Neuronal stem cell (in vitro differentiated cells): ENCODE data around the gene TCF21.

Experiments used
- DNase-seq: peaks from one replicate; pipeline ENCODE4 v3.0.0-alpha.2; 2013; ENCODE audit warnings: low spot score
- H2AFZ ChIP-seq: one replicate; pipeline ENCODE4 v1.6.1; 2013; ENCODE audit warnings: mild to moderate bottlenecking, low read length, inconsistent platforms
- H2AK5ac ChIP-seq: 2 replicates; pipeline ENCODE4 v1.6.1; 2013; ENCODE audit warnings: low read depth, mild to moderate bottlenecking, inconsistent platforms, low read length, moderate library complexity, mixed read lengths
- H2BK120ac ChIP-seq: 2 replicates; pipeline ENCODE4 v1.6.1; 2013; ENCODE audit warnings: low read depth, mild to moderate bottlenecking, inconsistent platforms, low read length, moderate library complexity, mixed read lengths
- H2BK12ac ChIP-seq: one replicate; pipeline ENCODE4 v1.6.1; 2013; ENCODE audit warnings: low read length, inconsistent platforms
- H2BK15ac ChIP-seq: 2 replicates; pipeline ENCODE4 v1.6.1; 2013; ENCODE audit warnings: mild to moderate bottlenecking, low read length, inconsistent platforms, mixed read lengths
- H2BK5ac ChIP-seq: one replicate; pipeline ENCODE4 v1.6.1; 2013; ENCODE audit warnings: inconsistent platforms, mild to moderate bottlenecking, low read length, moderate library complexity
- H3K14ac ChIP-seq: one replicate; pipeline ENCODE4 v1.6.1; 2013; ENCODE audit warnings: low read length, inconsistent platforms
- H3K18ac ChIP-seq: 2 replicates; pipeline ENCODE4 v1.6.1; 2013; ENCODE audit warnings: low read length, inconsistent platforms
- H3K23ac ChIP-seq: 2 replicates; pipeline ENCODE4 v1.6.1; 2013; ENCODE audit warnings: low read depth, mild to moderate bottlenecking, mixed read lengths, low read length, inconsistent platforms; ENCODE audit not compliant: poor library complexity
- H3K27ac ChIP-seq: replicated peaks from 3 replicates; pipeline ENCODE4 v1.5.1; 2013; ENCODE audit warnings: low read length, inconsistent platforms
- H3K27me3 ChIP-seq, 3 experiments: 2 replicates each; pipeline ENCODE4 v1.6.1; 2013; ENCODE audit warnings: low read length in 3 of 3, mild to moderate bottlenecking in 2 of 3, inconsistent platforms in 1 of 3, low read depth in 1 of 3, mixed read lengths in 1 of 3, moderate library complexity in 1 of 3; ENCODE audit not compliant: control insufficient read depth in 3 of 3, insufficient read depth in 3 of 3
- H3K36me3 ChIP-seq, 2 donors: replicated peaks in 1 of 2; 2 replicates each; pipeline ENCODE4 v1.6.1; 2013; ENCODE audit warnings: low read length in 2 of 2; ENCODE audit not compliant: control insufficient read depth in 2 of 2, insufficient read depth in 2 of 2
- H3K4ac ChIP-seq: 2 replicates; pipeline ENCODE4 v1.6.1; 2013; ENCODE audit warnings: inconsistent platforms, mild to moderate bottlenecking, low read length, moderate library complexity
- H3K4me1 ChIP-seq, 2 donors: 1 replicate in 1 of 2; 2 replicates in 1 of 2; pipeline ENCODE4 v1.6.1; 2013; ENCODE audit warnings: low read length in 2 of 2, low read depth in 1 of 2; ENCODE audit not compliant: control insufficient read depth in 2 of 2, insufficient read depth in 1 of 2
- H3K4me2 ChIP-seq: one replicate; pipeline ENCODE4 v1.6.1; 2013; ENCODE audit warnings: mild to moderate bottlenecking, low read length, inconsistent platforms; ENCODE audit not compliant: insufficient read depth, poor library complexity, severe bottlenecking
- H3K4me3 ChIP-seq, 2 donors: 2 replicates each; pipeline ENCODE4 v1.5.1; 2013; ENCODE audit warnings: low read length in 2 of 2, mild to moderate bottlenecking in 2 of 2, inconsistent platforms in 1 of 2, moderate library complexity in 1 of 2
- H3K79me1 ChIP-seq: one replicate; pipeline ENCODE4 v1.6.1; 2013; ENCODE audit warnings: low read depth, mild to moderate bottlenecking, inconsistent platforms, low read length, moderate library complexity
- H3K9ac ChIP-seq: one replicate; pipeline ENCODE4 v1.6.1; 2013; ENCODE audit warnings: mild to moderate bottlenecking, low read depth, low read length, inconsistent platforms; ENCODE audit not compliant: poor library complexity
- H3K9me3 ChIP-seq, 2 donors: replicated peaks in 1 of 2; 2 replicates each; pipeline versions ENCODE3 to v1.6.1; 2013; ENCODE audit warnings: low read length in 2 of 2, mild to moderate bottlenecking in 2 of 2, inconsistent platforms in 1 of 2, low read depth in 1 of 2, mixed read lengths in 1 of 2, moderate library complexity in 1 of 2; ENCODE audit not compliant: control insufficient read depth in 2 of 2, insufficient read depth in 1 of 2
- H4K8ac ChIP-seq: one replicate; pipeline ENCODE4 v1.6.1; 2013; ENCODE audit warnings: low read depth, mild to moderate bottlenecking, inconsistent platforms, low read length, moderate library complexity
- H4K91ac ChIP-seq: one replicate; pipeline ENCODE4 v1.6.1; 2013; ENCODE audit warnings: low read length, low read depth, mild to moderate bottlenecking, inconsistent platforms; ENCODE audit not compliant: poor library complexity
- WGBS, 2 donors: extraction: QIAGEN DNeasy Blood & Tissue Kit; methylation state at CpG; one replicate each; pipeline ENCODE4 v1.1.7; 2013; ENCODE audit warnings: missing lambda C conversion rate in 2 of 2, mixed read lengths in 1 of 2; ENCODE audit not compliant: insufficient read length in 2 of 2, insufficient replicate concordance in 1 of 2; ENCODE audit errors: extremely low coverage in 2 of 2; 5-methylcytosine and 5-hydroxymethylcytosine counted together

TCF21 gene

GRCh38 chr6:133917781-133918180 is 28.9 kb downstream of the TCF21 start:
- Histone ChIP-seq H3K14ac (no peak overlapping the region), H3K9ac (no peak overlapping the region), H3K27me3 (peaks cover 0 to 11% (median 0%) of the 10 kb centered on the region in 3 experiments), H3K18ac (no peak overlapping the region), H4K91ac (no peak overlapping the region), H3K9me3 (no peaks in the 10 kb centered on the region), H3K36me3 (no peaks in the 10 kb centered on the region), H3K79me1 (no peaks in the 10 kb centered on the region), H2BK15ac (no peak overlapping the region), H2BK5ac (no peak overlapping the region), H3K4ac (no peak overlapping the region), H2AK5ac (no peak overlapping the region), H2BK12ac (no peak overlapping the region), H3K4me1 (peaks cover 4% of the 10 kb centered on the region in 2 donors), H3K23ac (no peak overlapping the region), H2BK120ac (no peak overlapping the region), H3K4me3 (no peak overlapping the region), H4K8ac (no peak overlapping the region), H2AFZ (no peak overlapping the region), H3K4me2 (no peak overlapping the region), H3K27ac (peak overlapping the region; percentile 45)
- no CpG with 5 or more reads among the region's 4 CpGs for WGBS, 2 donors
- no peak for DNase-seq

DNA sequence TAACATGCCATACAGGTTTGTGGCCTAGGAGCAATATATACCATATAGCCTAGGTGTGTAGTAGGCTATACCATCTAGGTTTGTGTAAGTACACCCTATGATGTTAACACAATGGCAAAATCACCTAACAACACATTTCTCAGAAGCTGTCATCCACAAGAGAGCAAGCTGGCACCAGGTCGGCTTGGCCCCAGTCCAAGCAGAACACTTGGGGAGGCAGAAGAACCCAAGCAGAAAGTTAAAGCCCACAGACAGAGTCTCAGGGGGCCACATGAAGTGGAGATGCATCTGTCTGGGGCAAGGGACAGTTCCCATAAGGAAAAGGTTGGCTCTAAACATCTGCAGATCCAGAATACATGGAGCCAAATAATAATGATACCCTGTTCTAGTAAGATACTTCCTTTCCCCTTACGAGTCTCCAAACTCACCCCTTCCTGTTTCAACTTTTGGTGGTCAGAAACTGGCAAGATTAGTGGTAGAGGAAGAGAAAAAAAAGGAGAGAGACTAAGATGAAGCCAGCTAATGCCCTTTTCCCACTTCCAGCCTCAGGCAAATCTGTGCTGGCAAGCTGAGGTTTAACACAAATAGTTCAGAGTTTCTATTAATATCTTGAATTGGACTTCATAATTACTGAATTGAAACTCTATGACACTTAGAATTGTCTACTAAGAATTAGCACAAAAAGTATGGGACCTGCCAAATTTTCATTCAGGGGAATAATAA is 29.5 kb downstream of the TCF21 start:
- Histone ChIP-seq H3K79me1 (no peaks in the 10 kb centered on the region), H2BK5ac (no peak overlapping the region), H3K27ac (no peak overlapping the region), H3K14ac (no peak overlapping the region), H3K27me3 (peaks cover 0 to 11% (median 0%) of the 10 kb centered on the region in 3 experiments), H2BK12ac (no peak overlapping the region), H2AK5ac (no peak overlapping the region), H3K9me3 (no peaks in the 10 kb centered on the region), H3K23ac (no peak overlapping the region), H2BK15ac (no peak overlapping the region), H3K9ac (no peak overlapping the region), H4K91ac (no peak overlapping the region), H2AFZ (no peak overlapping the region), H3K4me2 (no peak overlapping the region), H3K36me3 (no peaks in the 10 kb centered on the region), H4K8ac (no peak overlapping the region), H2BK120ac (no peak overlapping the region), H3K4ac (no peak overlapping the region), H3K4me1 (peaks cover 4% of the 10 kb centered on the region in 2 donors), H3K4me3 (no peak overlapping the region), H3K18ac (peak overlapping the region; percentile 89)
- no CpG with 5 or more reads among the region's 2 CpGs for WGBS, 2 donors
- no peak for DNase-seq

DNA sequence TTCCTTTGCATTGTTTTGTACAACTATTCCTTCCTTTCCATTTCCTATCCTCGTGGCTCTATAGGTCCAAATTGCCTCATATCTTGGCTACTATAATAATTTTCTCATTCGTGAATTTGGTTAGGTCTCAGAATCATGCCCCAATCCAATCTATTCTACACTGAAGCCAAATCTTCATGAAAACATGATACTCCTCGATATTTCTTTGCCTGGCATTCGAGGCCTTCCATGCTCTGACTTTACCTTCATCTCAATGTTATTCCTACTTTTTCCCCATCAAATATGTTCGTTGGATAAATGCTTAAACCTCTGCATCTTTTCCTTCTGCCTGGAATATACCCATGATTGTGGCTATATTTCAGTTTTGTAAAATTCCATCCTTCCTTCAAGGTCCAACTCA is 30.4 kb downstream of the TCF21 start:
- H3K27ac ChIP-seq = no peak overlapping the region
- no peak overlapping the region for H3K9ac ChIP-seq

DNA sequence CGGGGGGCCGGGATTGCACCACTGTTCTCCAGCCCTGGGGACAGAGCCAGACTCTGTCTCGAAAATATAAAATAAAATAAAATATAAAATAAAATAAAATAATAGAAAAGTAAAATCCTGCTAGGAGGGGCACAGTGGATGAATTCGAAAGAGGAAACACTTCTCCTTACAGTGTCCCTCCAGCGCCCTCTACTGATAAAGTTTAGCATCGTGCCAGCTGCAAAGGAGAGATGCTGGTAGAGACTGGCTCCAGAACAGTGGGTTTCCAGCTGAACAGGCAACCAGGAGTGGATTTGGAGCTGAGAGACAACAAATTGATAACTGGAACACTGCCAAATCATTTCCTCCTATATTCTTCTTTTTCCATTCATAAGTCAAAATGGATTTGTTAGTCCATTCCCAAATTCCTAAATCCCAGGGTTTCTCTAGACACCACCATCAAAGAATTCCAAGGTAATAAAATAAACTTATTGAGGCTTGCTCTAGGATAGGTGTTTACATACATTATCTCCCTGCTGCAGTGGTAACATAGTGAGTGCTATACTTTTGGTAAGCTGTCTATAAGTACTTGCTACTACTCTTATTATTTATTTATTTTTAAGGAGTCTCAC is 32.4 kb downstream of the TCF21 start:
- no CpG with 5 or more reads among the region's 6 CpGs for WGBS, 2 donors
- Histone ChIP-seq H2BK120ac (no peak overlapping the region), H3K27me3 (peaks cover 0 to 4% (median 0%) of the 10 kb centered on the region in 3 experiments), H2BK15ac (no peak overlapping the region), H3K18ac (no peak overlapping the region), H4K91ac (no peak overlapping the region), H3K14ac (no peak overlapping the region), H3K4me2 (no peak overlapping the region), H3K79me1 (no peaks in the 10 kb centered on the region), H3K9ac (no peak overlapping the region), H2BK5ac (peak overlapping the region; percentile 85), H2BK12ac (no peak overlapping the region), H3K9me3 (no peaks in the 10 kb centered on the region), H3K27ac (no peak overlapping the region), H3K4me3 (no peak overlapping the region), H2AK5ac (no peak overlapping the region), H3K36me3 (no peaks in the 10 kb centered on the region), H3K23ac (no peak overlapping the region), H2AFZ (no peak overlapping the region), H3K4ac (no peak overlapping the region), H3K4me1 (peaks cover 4 to 6% of the 10 kb centered on the region in 2 donors), H4K8ac (no peak overlapping the region)
- peak; percentile 81 for DNase-seq

More for the DNA sequence above, 30.4 kb downstream of the TCF21 start:
- no peak overlapping the region for H2BK120ac ChIP-seq
- no peak overlapping the region for H3K18ac ChIP-seq
- no peaks in the 10 kb centered on the region for H3K36me3 ChIP-seq
- no peak overlapping the region for H3K4ac ChIP-seq
- no peaks in the 10 kb centered on the region for H3K79me1 ChIP-seq
- H3K9me3 ChIP-seq = no peaks in the 10 kb centered on the region
- H2BK5ac ChIP-seq = no peak overlapping the region
- H3K14ac ChIP-seq = no peak overlapping the region
- no CpG with 5 or more reads among the region's 5 CpGs for WGBS, 2 donors
- no peak overlapping the region for H2AK5ac ChIP-seq
- H4K91ac ChIP-seq = no peak overlapping the region
- H3K4me1 ChIP-seq = peaks cover 4 to 6% of the 10 kb centered on the region in 2 donors
- no peak overlapping the region for H3K4me2 ChIP-seq
- DNase-seq = no peak
- H2AFZ ChIP-seq = no peak overlapping the region
- no peak overlapping the region for H3K23ac ChIP-seq
- no peak overlapping the region for H2BK12ac ChIP-seq
- no peak overlapping the region for H4K8ac ChIP-seq
- no peak overlapping the region for H3K4me3 ChIP-seq
- no peak overlapping the region for H2BK15ac ChIP-seq
- H3K27me3 ChIP-seq = peaks cover 0 to 11% (median 0%) of the 10 kb centered on the region in 3 experiments
